HG03196 (cell line): Measurements from ENCODE around the gene COL25A1.

ENCODE experiments used
- ATAC-seq: cut with Tn5 transposase; IDR thresholded peaks from one replicate; pipeline ENCODE4 v1.9.1; 2021; ENCODE audit not compliant: unreplicated experiment

Gene COL25A1

DNA sequence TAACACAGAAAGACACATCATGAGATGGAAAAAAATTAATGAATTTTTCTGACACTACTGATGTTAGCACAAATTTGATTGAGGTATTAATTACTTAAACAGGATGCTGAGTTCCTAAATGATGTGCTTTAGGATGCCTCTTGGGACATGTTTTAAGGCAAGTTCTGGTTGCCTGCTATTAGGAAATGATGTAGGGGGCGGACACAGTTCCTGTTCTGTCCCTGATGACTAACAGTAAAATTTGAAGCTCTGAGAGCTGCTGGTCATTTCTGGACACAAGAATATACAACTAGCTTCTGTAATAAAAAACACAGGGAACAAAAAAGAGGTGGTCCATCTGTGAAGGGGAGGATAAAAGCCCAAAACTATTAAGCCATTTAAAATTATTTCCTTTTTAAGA is 376.4 kb downstream of the COL25A1 start:
- no peak for ATAC-seq

DNA sequence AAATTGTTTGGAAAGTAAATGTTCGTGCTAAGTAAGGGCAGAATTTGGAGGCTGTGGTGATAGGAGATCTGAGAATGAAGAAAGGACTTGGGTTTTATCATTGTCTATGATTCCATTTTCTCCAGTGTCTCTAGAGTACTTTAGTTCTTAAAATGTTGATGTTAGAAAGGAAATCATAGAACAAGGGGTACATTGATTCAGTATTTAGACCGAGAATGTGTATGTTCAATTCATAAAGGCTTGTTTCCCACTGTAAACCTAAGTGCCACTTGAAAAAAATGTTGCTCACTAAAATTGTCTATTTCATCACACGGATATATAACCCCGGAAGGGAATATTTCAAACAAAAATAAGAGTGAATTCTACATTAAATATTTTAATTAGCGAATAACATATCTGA is 380.3 kb downstream of the COL25A1 start:
- ATAC-seq = no peak

DNA sequence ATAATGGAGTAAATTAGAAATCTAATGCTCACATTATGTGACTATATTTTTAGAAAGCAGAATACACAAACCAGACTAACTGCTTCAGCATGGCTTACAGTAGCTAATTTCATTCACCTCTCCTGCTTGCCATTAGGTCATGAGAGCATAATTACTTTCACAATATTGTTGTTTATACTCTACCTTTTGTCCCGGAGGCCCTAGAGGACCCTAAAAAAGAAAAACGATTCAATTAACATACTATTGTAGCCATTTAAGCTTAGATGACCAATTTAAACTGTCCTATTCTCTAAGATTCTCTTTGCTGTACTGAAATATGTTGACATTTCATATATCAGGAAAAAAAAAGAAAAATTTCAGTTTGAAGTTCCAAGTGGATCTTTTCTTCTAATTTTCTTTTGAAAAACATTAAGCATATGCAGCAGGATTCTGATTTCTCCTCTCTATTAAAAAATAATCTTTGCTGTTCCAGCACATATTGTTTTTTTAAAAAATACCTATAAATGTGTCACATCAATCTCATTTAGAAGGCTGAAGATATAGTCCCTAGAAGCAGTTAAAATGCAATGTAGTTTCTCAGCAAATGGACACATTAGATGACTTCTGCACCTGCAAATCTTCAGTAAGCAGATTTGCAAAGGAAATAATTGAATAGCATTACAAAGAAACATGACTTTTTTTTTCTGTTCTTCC is 381.9 kb downstream of the COL25A1 start:
- ATAC-seq = no peak

- ATAC-seq = no peak
These were observed 383.1 kb downstream of the COL25A1 start for GRCh38 chr4:108919226-108919893.

- no peak for ATAC-seq
These were observed 385.2 kb downstream of the COL25A1 start for GRCh38 chr4:108917255-108917654.

GRCh38 chr4:108916638-108917037 is 385.8 kb downstream of the COL25A1 start:
- no peak for ATAC-seq

DNA sequence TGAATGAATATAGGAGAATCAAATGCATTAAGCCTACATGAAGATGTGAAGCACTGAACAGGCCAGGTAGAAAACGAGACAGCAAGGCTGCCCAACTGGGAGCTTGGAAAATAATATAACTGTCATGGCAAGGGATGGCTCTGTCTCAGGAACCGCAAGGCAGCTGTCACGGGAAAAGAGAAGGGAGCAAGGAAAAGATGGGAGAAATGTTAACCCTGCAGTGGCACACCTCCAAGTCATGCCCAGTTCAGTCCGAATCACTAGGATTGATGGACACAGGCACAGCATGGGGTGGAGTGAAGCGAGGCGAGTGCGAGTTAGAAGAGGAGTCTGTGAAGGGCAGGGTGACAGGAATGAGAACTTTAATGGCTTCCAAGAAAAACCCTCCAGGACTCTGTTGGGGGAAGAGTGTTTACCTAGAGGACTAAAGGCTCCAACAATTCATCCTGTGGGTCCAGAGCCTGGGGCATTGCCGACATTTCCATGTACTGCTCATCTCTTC is 395.5 kb downstream of the COL25A1 start:
- ATAC-seq = no peak

- ATAC-seq = no peak
These were observed 396.5 kb downstream of the COL25A1 start for GRCh38 chr4:108906006-108906405.

DNA sequence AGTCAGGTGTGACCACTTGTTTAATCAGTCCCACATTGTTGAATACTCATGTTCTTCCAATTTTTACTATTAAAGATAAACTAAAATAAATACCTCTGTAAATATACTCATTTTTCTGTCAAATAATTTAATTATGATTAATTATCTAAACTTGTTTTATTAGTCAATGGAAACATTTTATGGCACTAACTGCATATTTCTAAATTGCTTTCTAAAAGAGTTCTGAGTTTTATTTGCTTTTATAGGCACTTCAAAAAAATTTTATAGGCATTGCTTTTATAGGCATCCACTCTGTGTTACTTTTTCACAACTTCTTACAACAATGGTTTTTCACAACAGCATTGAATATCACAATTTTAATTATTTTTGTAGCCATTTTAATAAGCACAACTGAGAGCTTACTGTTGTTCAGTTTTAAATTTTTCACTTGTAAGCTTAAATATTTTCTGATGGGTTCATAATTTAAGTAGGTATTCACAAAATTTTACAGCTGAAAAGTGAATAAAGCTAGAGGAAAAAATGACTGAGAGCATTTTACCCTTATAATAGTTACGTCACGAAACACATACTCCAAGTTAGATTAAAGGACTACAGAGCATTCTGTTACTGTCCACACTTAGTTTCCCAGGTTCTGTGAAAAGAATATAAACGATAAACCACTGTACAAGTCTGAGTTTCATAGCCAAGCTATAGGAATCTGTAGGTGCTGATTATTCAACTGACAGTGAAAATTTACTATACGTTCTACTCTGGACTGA is 398.8 kb downstream of the COL25A1 start:
- no peak for ATAC-seq

- peak; percentile 89 for ATAC-seq
These were observed 399.7 kb downstream of the COL25A1 start for GRCh38 chr4:108902769-108903168.

DNA sequence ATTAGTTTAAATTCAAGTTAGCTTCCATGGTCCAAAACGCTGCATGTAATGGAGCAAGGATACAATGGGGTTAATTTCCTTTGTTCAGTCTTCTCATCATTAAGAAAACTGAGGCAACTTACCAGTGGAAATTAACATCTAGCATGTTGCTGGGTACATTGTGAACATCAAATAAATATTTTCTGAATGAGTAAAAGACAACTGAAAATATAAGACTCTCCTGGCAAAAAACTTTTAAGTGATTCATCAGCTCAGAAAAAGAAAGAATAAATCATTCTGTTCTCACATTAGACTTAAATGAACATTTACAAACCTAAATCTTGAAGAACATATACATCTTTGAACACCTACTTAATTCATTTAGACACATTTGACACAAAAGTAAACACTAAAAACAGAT is 401.2 kb downstream of the COL25A1 start:
- ATAC-seq = no peak

DNA sequence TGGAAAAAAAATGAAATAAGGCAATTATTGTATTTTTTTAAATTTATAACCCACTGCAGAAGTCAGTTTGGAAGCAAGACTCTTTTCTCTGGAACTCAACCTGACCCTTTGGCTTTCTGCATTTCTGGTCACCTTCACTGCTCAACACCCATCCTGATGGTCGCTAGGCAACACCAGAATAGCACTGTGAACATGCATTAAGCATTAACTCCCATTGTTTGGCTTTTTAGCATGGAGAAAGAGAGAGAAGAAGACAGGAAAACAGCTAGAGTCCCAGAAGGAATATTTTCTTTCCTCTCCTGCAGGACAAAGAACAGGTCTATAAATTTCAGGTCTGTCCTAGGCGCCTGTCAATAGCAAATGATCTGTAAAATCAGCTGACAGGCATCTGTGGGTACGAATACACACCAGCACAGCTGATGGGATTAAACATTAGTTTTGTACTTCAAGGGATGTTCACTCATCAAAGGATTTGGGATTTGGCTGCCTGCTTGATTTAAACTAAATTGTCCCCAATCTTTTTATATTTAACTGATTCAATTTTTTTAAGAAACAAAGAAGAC is 402.4 kb downstream of the COL25A1 start:
- ATAC-seq = no peak

- no peak for ATAC-seq
These were observed 409.0 kb downstream of the COL25A1 start for GRCh38 chr4:108893468-108893867.

- ATAC-seq = no peak
These were observed 410.4 kb downstream of the COL25A1 start for GRCh38 chr4:108891896-108892590.

GRCh38 chr4:108890484-108890881 is 412.0 kb downstream of the COL25A1 start:
- no peak for ATAC-seq

DNA sequence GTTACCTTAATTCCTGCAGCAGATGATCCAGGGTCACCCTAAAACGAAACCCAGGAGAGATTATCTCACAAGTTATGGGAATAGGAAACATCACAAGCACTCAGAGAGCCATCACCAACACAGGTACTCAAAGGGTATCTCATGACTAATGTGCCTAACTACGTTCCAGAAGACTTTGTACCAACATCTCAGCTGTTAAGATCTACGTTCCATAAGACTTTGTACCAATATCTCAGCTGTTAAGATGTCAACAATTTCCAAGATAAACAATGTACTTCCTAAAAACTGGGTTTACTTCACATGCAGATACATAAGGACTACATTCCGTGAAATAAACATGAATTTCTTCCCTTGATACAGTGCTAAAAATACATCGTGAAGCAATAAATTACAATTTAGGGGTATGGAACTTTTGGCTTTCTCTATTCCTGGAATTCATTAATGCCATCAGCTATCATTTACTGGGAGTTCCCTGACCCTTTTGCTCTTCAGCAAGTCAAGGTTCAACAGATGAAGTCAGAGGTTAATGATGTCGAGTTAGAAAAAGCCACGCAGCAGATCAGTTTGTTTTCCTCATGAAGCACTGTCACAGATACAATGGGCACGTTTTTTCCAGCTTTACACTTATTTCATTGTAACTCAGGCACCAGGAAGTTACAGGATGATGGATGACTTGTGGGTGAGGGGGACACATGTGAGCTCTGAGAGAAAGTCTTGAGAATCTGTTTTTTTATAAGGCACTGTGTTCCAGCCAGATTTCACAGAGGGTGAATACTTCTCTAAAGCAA is 412.6 kb downstream of the COL25A1 start:
- no peak for ATAC-seq

DNA sequence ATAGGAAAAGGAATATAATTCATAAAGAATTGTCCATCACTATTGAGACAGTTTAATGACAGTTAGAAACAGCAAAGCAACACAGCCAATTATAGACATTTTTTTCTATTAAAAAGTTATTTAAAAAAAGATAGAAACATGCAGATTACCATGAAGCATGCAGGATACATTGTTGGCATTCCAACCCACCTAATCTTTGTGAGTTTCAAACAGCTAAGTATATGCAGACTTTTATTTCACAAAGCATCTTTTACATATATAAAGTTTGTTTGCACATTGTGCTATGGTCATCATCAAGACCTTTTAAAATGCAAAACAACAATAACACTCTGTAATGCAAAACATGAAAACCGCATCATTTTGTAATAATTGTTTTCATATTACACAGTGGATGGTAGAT is 413.7 kb downstream of the COL25A1 start:
- no peak for ATAC-seq

DNA sequence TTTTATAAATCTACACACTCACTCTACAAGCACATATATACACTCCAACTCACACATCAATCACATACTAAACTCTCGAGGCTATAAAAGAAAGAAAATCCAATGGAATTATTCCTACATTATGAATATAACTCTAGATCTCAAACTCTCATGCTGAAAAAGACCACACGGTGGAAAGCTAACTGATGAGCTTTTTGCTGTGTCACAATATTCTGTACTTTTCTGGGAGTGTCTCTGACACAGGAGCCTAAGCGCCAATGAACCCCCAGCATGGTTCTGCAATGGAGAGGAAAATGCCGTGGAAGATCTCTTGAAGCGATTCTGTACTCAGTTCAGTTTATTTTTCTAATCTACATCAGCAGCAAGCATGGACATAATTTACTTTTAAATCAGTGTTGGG is 415.4 kb downstream of the COL25A1 start:
- ATAC-seq = no peak

DNA sequence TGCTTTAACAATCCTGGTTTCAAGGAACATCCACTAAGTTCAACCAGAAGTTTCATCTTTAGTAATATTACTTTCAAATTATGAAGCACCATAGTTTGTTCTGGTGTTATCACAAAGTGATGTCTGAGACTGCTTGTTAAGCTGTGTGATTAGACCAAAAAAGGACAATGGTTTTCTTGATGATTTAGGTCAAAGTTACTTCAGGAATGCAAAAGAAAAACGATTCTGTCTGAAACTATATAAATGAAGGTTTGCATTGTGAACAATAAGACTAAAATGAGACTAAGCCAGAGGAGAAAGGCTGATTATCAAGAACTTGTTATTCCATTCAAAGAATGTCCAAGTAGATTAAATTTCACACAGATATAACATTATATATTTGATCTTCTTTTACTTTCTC is 417.2 kb downstream of the COL25A1 start:
- ATAC-seq = no peak

- no peak for ATAC-seq
These were observed 417.9 kb downstream of the COL25A1 start for GRCh38 chr4:108884596-108884995.
